Neural crest cell (in vitro differentiated cells): Measurements from ENCODE around the gene CDCA7. TPM values are rescaled to one million over a fixed set of nuclear protein-coding genes. Genes with fewer than 3 reads are reported as not detected.

Experiments
- DNase-seq: peaks from one replicate; pipeline ENCODE4 v3.0.0; 2021; ENCODE audit warnings: low read depth, mixed read lengths, low spot score
- H3K27ac Mint-ChIP-seq: one replicate; pipeline ENCODE4 v1.8.0; 2021; ENCODE audit warnings: mild to moderate bottlenecking, mixed read lengths; ENCODE audit not compliant: unreplicated experiment
- H3K27me3 Mint-ChIP-seq: 2 replicates; pipeline ENCODE4 v1.8.0; 2021; ENCODE audit warnings: low read depth, mild to moderate bottlenecking, mixed read lengths
- H3K36me3 Mint-ChIP-seq: 2 replicates; pipeline ENCODE4 v1.8.0; 2021; ENCODE audit warnings: low read depth, mild to moderate bottlenecking, mixed read lengths
- H3K4me1 Mint-ChIP-seq: 2 replicates; pipeline ENCODE4 v1.8.0; 2021; ENCODE audit warnings: mixed read lengths
- H3K4me3 Mint-ChIP-seq: one replicate; pipeline ENCODE4 v1.8.0; 2021; ENCODE audit warnings: mild to moderate bottlenecking, mixed read lengths
- H3K9me3 Mint-ChIP-seq: 2 replicates; pipeline ENCODE4 v1.8.0; 2021; ENCODE audit warnings: mixed read lengths
- total RNA-seq: library from RNA; stranded (reverse); gene quantifications from 2 replicates; pipeline ENCODE4 v1.2.1, GENCODE V29; 2021
- TF ChIP-seq, protein P1 (sequence below): fragments of 200-600 bp; sonication (generic); conservative IDR thresholded peaks from 2 replicates; pipeline ENCODE4 v1.5.0; 2021; ENCODE audit warnings: antibody characterized with exemption, mild to moderate bottlenecking

Gene CDCA7
- total RNA-seq, 1 donor from 2014 or later, result 82.5 TPM

DNA sequence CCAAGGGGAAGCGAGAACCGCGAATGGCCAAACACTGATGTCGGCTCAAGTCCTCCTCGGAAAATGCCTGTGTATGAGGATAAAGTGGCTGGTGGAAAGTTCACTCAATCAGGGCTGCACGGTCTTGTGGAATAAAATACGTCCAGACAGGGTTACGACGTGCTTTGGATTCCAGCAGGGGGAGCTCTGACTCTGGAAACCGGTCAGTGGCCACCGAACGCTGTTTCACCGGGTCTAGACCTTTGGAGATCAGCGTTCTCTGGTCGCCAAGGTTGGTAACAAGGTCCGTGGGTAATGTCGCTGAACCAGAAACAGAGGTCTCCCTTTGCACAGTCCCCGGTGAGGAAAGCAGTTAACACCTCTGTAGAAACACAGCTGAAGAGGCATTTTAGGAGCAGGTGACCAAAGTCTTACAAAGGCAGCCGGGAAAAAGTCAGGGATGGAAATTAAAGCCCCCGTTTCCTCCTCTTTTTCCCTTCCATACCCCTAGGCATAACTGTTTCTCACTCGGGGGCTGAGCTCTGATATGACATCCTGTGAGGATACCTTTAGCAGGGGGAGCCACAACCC is 47.8 kb downstream of the CDCA7 start:
- TF ChIP-seq, protein P1, sequence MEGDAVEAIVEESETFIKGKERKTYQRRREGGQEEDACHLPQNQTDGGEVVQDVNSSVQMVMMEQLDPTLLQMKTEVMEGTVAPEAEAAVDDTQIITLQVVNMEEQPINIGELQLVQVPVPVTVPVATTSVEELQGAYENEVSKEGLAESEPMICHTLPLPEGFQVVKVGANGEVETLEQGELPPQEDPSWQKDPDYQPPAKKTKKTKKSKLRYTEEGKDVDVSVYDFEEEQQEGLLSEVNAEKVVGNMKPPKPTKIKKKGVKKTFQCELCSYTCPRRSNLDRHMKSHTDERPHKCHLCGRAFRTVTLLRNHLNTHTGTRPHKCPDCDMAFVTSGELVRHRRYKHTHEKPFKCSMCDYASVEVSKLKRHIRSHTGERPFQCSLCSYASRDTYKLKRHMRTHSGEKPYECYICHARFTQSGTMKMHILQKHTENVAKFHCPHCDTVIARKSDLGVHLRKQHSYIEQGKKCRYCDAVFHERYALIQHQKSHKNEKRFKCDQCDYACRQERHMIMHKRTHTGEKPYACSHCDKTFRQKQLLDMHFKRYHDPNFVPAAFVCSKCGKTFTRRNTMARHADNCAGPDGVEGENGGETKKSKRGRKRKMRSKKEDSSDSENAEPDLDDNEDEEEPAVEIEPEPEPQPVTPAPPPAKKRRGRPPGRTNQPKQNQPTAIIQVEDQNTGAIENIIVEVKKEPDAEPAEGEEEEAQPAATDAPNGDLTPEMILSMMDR, result peak; percentile 93
- H3K27ac Mint-ChIP-seq, result peak overlapping the region; percentile 9
- DNase-seq, result peak; percentile 91
- H3K4me1 Mint-ChIP-seq, result peaks cover 17% of the 10 kb centered on the region
- H3K9me3 Mint-ChIP-seq, result no peaks in the 10 kb centered on the region
- H3K27me3 Mint-ChIP-seq, result peaks cover 55% of the 10 kb centered on the region
- H3K36me3 Mint-ChIP-seq, result no peaks in the 10 kb centered on the region
- H3K4me3 Mint-ChIP-seq, result peak overlapping the region; percentile 62

DNA sequence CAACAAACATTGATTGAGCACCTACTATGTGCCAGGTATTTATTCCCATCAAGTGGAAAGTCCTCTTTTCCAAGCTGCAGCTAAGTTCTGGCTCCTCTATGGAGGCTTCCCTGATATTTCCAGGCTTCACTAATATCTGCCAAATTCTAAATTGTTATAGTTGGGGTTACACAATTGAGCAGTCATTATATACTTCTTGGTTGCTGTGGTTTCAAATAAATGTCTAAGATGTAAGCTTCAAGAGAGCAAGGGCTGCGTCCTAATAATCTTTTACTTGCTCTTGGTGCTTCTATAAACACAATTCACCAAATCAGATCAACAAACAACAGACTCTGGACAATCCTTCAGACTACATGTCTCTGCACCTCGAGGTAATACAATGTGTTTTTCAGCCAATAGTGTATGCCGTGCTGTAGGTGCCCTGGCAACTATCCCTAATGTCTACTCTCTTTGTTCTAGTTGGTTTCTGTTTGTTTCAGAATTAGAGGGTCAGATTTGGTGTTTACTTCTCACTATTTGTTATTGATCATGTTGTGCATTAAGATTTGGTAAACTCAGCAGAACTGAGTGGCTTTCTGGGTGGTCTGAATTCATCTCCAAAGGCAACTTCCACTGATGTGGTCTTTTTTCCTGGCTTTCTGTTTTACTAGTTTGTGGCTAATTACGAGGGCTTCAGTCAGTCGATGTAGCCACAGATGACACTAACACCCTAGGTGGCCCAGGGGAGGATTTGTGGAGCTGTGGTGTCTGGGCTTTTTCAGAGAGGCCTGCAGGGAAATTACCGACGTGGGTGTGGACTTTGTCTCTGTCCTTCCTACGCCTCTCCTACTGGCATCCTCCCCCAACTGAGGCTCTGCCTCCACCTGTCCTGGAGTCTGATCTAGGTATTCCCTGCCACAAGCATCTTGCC is 50.4 kb downstream of the CDCA7 start:
- H3K27me3 Mint-ChIP-seq, result peaks cover 47% of the 10 kb centered on the region
- H3K36me3 Mint-ChIP-seq, result no peaks in the 10 kb centered on the region
- DNase-seq, result no peak
- H3K9me3 Mint-ChIP-seq, result no peaks in the 10 kb centered on the region
- no peak overlapping the region for H3K4me3 Mint-ChIP-seq
- peaks cover 17% of the 10 kb centered on the region for H3K4me1 Mint-ChIP-seq
- TF ChIP-seq, protein P1, result no peak
- H3K27ac Mint-ChIP-seq, result no peak overlapping the region

DNA sequence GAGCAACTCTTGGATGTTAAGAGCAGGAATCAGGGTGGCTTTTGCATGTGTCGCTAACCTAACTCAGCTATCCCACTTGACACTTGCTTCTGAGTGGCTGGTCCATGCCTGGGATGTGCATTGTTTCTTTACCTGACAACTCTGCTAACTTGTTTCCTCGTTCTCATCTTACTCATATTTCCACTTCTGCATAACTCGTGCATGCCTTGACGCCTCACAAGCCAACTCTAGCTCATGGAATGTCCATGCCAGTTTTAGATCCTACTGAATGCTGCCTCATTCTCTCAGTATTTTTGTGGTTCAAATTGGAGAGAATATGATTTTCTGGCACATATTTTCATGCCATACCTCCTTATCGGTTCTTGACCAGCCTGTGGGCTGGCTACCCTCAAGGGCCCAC is 52.5 kb downstream of the CDCA7 start:
- no peaks in the 10 kb centered on the region for H3K36me3 Mint-ChIP-seq
- TF ChIP-seq, protein P1, result no peak
- H3K27ac Mint-ChIP-seq, result no peak overlapping the region
- peaks cover 27% of the 10 kb centered on the region for H3K27me3 Mint-ChIP-seq
- H3K4me1 Mint-ChIP-seq, result peaks cover 5% of the 10 kb centered on the region
- no peak for DNase-seq
- H3K4me3 Mint-ChIP-seq, result no peak overlapping the region
- no peaks in the 10 kb centered on the region for H3K9me3 Mint-ChIP-seq

DNA sequence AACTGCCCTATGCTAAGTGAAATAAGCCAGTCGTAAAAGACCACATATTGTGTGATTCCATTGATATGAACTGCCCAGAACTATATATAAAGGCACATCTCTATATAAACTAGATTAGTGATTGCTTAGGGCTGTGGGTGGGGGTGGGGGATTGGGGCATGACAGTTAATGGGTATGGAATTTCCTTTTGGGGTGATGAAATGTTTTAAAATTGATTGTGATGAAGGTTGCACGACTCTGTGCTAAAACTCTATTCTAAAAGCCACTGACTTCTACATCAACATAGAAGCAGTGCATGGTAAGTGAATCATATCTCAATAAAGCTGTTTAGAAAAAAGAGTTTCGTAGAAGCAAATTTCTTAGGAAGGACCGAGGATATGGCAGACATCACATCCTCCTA is 53.0 kb downstream of the CDCA7 start:
- Mint-ChIP-seq H3K4me1 (peaks cover 1% of the 10 kb centered on the region), H3K27me3 (peaks cover 23% of the 10 kb centered on the region), H3K27ac (no peak overlapping the region), H3K9me3 (no peaks in the 10 kb centered on the region), H3K36me3 (no peaks in the 10 kb centered on the region), H3K4me3 (no peak overlapping the region)
- no peak for DNase-seq
- TF ChIP-seq, protein P1, result no peak

DNA sequence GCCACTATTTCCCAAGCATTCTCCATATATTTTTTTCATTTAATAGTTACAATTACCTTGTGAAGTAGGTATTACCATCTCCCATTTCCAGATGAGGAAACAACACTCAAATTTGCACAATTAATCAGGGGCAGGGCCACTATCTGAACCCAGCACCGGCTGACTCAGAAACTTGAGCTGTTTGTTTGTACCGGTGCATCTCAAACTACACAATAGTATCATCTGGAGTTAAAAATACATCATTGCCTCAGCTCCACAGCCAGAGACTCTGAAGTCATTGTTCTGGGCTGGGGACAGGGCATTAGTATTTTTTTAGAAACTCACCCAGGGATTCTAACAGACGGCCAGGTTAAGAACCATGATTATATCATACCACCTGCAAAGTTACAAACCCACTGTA is 55.9 kb downstream of the CDCA7 start:
- H3K36me3 Mint-ChIP-seq, result no peaks in the 10 kb centered on the region
- TF ChIP-seq, protein P1, result no peak
- peaks cover 21% of the 10 kb centered on the region for H3K4me1 Mint-ChIP-seq
- no peaks in the 10 kb centered on the region for H3K9me3 Mint-ChIP-seq
- H3K27ac Mint-ChIP-seq, result no peak overlapping the region
- peaks cover 3% of the 10 kb centered on the region for H3K27me3 Mint-ChIP-seq
- DNase-seq, result no peak
- no peak overlapping the region for H3K4me3 Mint-ChIP-seq
